ENCODE data around the gene C1QTNF3. TPM values are rescaled to one million over a fixed set of nuclear protein-coding genes. Genes with fewer than 3 reads are reported as not detected.

The C1QTNF3 gene
- total and polyA plus RNA-seq, 2 donors (not counting 3 experiments of a cell fraction or from before 2014, with no cell fraction given), result 1.6 TPM

GRCh38 chr5:34015120-34015822 is 27.7 kb downstream of the C1QTNF3 start:
- BruUV-seq (replicated peaks), result no TSS peak
- Histone ChIP-seq H3K9me3 (replicated peaks; ENCODE audit: control insufficient read depth, insufficient read depth, low read length) (no peaks in the 10 kb centered on the region), H3K4me1 (ENCODE audit: control insufficient read depth, extremely low read depth, insufficient read depth, low read length) (no peaks in the 10 kb centered on the region), H3K4me3 (replicated peaks in 1 of 3; ENCODE audit: insufficient read depth in 1 of 3, low read depth in 1 of 3, low read length in 3 of 3) (no peak overlapping the region), H3K27ac (ENCODE audit: insufficient read depth, low read depth, low read length) (no peak overlapping the region), H2AFZ (ENCODE audit: low read depth, low read length) (no peak overlapping the region), H3K36me3 (ENCODE audit: control insufficient read depth in 2 of 2, extremely low read depth in 1 of 2, insufficient read depth in 2 of 2, low read length in 2 of 2) (no peaks in the 10 kb centered on the region), H3K27me3 (ENCODE audit: control insufficient read depth in 2 of 2, insufficient read depth in 2 of 2, low read length in 2 of 2) (peaks cover 3 to 10% of the 10 kb centered on the region in 2 experiments), H3K9ac (replicated peaks; ENCODE audit: extremely low read depth, insufficient read depth, low read length) (no peak overlapping the region), H3K4me2 (ENCODE audit: insufficient read depth, low read length) (no peak overlapping the region), H4K20me1 (replicated peaks; ENCODE audit: control insufficient read depth, extremely low read depth, insufficient read depth, low read length) (no peaks in the 10 kb centered on the region), H3K9me1 (replicated peaks; ENCODE audit: control insufficient read depth, extremely low read depth, insufficient read depth, low read length) (no peaks in the 10 kb centered on the region), H3K79me2 (ENCODE audit: control insufficient read depth, insufficient read depth, low read length) (no peaks in the 10 kb centered on the region)
- ChIA-PET CTCF (no interaction called here), POLR2A (no interaction called here)
- TF ChIP-seq GATA2 (IDR thresholded peaks at IDR 0.05; ENCODE audit: insufficient read depth, insufficient read length, low read depth, low read length) (no peak), JUN (IDR thresholded peaks at IDR 0.05; ENCODE audit: borderline replicate concordance, insufficient read depth, insufficient read length, low read depth) (no peak), POLR2A (IDR thresholded peaks at IDR 0.05; ENCODE audit: low read depth, low read length) (no peak), FOS (IDR thresholded peaks at IDR 0.05; ENCODE audit: borderline replicate concordance, insufficient read depth, low read length) (no peak), EZH2 (IDR thresholded peaks at IDR 0.05; ENCODE audit: borderline replicate concordance, low read depth, low read length, severe bottlenecking) (no peak), MAX (IDR thresholded peaks at IDR 0.05; ENCODE audit: insufficient read depth, insufficient read length) (no peak)
- TF ChIP-seq, protein P1, sequence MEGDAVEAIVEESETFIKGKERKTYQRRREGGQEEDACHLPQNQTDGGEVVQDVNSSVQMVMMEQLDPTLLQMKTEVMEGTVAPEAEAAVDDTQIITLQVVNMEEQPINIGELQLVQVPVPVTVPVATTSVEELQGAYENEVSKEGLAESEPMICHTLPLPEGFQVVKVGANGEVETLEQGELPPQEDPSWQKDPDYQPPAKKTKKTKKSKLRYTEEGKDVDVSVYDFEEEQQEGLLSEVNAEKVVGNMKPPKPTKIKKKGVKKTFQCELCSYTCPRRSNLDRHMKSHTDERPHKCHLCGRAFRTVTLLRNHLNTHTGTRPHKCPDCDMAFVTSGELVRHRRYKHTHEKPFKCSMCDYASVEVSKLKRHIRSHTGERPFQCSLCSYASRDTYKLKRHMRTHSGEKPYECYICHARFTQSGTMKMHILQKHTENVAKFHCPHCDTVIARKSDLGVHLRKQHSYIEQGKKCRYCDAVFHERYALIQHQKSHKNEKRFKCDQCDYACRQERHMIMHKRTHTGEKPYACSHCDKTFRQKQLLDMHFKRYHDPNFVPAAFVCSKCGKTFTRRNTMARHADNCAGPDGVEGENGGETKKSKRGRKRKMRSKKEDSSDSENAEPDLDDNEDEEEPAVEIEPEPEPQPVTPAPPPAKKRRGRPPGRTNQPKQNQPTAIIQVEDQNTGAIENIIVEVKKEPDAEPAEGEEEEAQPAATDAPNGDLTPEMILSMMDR (IDR thresholded peaks at IDR 0.05; ENCODE audit: extremely low read depth in 1 of 2, insufficient read depth in 1 of 2, low read depth in 1 of 2, low read length in 2 of 2), result no peak
- dilution Hi-C loops (cut with MboI; ENCODE audit: extremely low pct_ligation_motif_present, low sequenced_read_pairs), result no loop called here
- DNase-seq (ENCODE audit: low read depth, low spot score) (no peak), FAIRE-seq (no peak)
- intact Hi-C loops (cut with micrococcal nuclease), result no loop called here
